SIG-M5 treated with dmso at 0.1 percent for 504 hours (cell line): ENCODE data around the gene IGSF10.
A peak's percentile ranks its signal among the peaks of the same experiment; 100 is the strongest.
"Not testable (repeated sequence)": the region's sequence is repeated elsewhere in the genome, so short reads cannot be mapped to it uniquely, and the experiment has no call there.

ENCODE experiments used
- DNase-seq: peaks from one replicate; lab custom pipeline; 2025; ENCODE audit not compliant: unreplicated experiment; lab: John Stamatoyannopoulos, UW

IGSF10 gene, protein sequence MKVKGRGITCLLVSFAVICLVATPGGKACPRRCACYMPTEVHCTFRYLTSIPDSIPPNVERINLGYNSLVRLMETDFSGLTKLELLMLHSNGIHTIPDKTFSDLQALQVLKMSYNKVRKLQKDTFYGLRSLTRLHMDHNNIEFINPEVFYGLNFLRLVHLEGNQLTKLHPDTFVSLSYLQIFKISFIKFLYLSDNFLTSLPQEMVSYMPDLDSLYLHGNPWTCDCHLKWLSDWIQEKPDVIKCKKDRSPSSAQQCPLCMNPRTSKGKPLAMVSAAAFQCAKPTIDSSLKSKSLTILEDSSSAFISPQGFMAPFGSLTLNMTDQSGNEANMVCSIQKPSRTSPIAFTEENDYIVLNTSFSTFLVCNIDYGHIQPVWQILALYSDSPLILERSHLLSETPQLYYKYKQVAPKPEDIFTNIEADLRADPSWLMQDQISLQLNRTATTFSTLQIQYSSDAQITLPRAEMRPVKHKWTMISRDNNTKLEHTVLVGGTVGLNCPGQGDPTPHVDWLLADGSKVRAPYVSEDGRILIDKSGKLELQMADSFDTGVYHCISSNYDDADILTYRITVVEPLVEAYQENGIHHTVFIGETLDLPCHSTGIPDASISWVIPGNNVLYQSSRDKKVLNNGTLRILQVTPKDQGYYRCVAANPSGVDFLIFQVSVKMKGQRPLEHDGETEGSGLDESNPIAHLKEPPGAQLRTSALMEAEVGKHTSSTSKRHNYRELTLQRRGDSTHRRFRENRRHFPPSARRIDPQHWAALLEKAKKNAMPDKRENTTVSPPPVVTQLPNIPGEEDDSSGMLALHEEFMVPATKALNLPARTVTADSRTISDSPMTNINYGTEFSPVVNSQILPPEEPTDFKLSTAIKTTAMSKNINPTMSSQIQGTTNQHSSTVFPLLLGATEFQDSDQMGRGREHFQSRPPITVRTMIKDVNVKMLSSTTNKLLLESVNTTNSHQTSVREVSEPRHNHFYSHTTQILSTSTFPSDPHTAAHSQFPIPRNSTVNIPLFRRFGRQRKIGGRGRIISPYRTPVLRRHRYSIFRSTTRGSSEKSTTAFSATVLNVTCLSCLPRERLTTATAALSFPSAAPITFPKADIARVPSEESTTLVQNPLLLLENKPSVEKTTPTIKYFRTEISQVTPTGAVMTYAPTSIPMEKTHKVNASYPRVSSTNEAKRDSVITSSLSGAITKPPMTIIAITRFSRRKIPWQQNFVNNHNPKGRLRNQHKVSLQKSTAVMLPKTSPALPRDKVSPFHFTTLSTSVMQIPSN (N-terminal part only)

DNA sequence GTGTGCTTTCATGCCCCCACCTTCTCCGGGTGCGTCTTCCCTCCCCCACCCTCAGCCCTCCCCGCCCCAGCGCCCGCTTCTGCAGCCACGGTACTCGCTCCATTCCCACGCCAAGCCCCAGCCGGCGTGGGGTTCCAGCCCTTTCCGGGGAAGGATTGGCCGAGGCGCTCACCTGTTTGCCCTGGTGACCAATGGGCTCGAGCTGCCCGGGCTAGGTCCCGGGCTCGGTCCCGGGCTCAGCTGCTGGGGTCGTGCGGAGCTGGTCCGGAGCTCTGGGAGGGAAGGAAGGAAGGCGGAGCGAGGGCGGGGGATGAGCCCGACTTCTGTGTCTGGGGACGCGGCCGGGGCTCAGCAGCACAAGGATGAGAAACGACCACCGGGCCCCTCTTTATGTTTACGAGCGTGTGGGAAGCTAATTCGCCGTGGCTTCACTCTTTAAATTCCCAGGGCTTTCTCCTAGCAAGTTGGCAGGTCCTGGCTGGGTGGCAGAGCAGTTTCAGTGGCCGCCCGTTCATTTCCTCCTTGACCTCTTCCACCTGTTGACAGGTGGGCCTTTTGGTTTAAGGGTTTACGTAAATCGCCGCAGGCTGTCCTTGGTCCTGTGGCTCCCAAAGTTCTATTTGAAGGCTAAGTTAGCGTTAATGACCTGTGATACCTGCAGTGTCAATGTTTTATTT is at the start of gene IGSF10:
Gene IGSF10 (minus strand): TSS at position 288 of the 677 bp plus-strand sequence. CDS start 2,352 bp downstream, outside the sequence.
- no peak for DNase-seq

DNA sequence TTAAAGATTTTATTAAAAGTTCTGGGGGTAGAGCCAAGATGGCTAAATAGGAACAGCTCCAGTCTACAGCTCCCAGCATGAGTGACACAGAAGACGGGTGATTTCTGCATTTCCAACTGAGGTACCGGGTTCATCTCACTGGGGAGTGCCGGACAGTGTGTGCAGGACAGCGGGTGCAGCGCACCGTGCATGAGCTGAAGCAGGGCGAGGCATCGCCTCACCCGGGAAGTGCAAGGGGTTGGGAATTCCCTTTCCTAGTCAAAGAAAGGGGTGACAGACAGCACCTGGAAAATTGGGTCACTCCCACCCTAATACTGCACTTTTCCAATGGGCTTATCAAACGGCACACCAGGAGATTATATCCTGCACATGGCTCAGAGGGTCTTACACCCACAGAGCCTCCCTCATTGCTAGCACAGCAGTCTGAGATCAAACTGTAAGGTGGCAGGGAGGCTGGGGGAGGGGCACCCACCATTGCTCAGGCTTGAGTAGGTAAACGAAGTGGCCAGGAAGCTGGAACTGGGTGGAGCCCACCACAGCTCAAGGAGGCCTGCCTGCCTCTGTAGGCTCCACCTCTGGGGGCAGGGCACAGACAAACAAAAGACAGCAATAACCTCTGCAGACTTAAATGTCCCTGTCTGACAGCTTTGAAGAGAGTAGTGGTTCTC is 48.7 kb upstream of the IGSF10 start:
- not testable (repeated sequence) for DNase-seq

- DNase-seq, result no peak
These were observed 43.7 kb upstream of the IGSF10 start for GRCh38 chr3:151504606-151505005.

DNA sequence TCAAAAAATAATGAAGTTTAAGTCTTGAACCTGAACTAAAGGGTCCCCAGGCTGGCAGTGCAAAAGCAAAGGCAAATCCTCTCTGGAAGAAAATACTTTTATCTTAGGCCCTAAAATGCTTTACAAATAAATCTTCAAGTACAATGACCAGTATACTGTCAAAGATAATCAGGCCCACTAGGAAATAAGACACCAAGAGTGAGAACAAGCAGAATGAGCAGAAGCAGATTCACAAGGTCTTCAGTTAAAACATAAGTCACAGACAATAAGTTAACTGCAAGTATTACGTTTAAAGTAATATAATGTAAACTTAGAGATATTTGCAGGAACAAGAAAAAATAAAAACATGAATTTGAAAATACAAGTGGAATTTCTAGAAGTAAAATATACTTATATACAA is 42.2 kb upstream of the IGSF10 start:
- no peak for DNase-seq

- no peak for DNase-seq
These were observed 41.2 kb upstream of the IGSF10 start for GRCh38 chr3:151501923-151502632.

- no peak for DNase-seq
These were observed 40.5 kb upstream of the IGSF10 start for GRCh38 chr3:151501171-151501922.

- DNase-seq, result no peak
These were observed 38.3 kb upstream of the IGSF10 start for GRCh38 chr3:151499168-151499567.

DNA sequence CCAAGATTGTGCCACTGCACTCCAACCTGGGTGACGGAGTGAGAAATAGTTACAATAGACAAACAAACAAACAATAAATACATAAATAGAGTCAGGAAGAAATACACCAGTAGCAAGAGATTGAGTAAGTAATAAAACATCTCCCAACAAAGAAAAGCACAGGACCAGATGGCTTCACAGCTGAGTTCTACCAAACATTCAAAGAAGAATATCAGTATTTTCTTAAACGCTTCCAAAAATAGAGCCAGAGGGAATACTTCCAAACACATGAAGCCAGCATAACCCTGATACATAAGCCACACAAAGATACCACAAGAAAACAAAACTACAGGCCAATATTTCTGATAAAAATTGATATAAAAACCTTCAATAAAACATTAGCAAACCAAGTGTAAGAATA is 30.7 kb upstream of the IGSF10 start:
- no peak for DNase-seq

GRCh38 chr3:151487833-151488232 is 27.0 kb upstream of the IGSF10 start:
- DNase-seq, result not testable (repeated sequence)

GRCh38 chr3:151483961-151484520 is 23.2 kb upstream of the IGSF10 start:
- no peak for DNase-seq

DNA sequence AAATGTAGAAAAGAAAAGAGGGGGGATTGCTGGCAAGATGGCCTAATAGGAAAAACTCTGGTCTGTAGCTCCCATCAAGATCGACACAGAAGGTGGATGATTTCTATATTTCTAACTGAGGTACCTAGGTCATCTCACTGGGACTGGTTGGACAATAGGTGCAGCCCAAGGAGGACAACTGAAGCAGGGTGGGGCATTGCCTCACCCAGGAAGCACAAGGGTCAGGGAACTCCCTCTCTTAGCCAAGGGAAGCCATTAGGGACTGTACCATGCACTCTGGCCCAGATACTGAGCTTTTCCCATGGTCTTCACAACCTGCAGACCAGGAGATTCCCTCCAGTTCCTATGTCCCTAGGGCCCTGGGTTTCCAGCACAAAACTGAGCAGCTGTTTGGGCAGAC is 22.6 kb upstream of the IGSF10 start:
- DNase-seq, result no peak

DNA sequence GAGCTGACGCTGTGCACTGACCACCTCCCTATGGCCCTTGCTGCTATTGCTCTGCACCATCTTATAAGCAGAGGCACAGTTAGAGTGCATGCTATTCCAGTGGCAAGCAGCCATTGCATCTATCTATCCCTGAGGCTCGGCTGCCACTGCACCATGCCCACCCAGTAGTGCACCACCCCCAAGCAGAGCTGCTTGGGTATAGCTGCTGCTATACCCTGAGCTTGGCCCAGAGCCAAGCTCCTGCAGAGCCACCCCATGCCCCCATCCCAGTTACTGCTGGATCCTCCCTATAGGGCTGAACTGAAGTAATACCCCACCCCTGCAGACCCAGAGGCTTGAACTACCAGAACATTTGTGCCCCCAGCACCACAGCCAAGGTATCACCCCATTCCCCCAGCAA is 19.6 kb upstream of the IGSF10 start:
- DNase-seq, result no peak

GRCh38 chr3:151479452-151479851 is 18.6 kb upstream of the IGSF10 start:
- DNase-seq, result no peak

DNA sequence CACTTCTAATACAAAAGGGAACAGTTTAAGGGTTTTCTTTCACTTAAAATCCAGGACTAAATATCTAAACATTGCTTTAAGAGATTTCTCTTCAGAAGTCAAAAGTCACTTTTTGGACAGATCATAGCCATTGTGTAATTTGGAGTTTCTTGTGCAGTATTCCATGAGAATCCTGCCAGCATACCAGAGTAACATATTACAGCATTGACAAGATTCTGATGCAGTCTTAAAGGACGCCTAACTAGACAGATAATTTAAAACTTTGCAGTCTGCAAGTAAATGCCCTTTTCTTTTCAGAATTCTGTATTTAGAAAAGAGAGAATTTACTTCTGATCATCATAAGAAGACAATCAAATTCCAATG is 17.5 kb upstream of the IGSF10 start:
- no peak for DNase-seq

DNA sequence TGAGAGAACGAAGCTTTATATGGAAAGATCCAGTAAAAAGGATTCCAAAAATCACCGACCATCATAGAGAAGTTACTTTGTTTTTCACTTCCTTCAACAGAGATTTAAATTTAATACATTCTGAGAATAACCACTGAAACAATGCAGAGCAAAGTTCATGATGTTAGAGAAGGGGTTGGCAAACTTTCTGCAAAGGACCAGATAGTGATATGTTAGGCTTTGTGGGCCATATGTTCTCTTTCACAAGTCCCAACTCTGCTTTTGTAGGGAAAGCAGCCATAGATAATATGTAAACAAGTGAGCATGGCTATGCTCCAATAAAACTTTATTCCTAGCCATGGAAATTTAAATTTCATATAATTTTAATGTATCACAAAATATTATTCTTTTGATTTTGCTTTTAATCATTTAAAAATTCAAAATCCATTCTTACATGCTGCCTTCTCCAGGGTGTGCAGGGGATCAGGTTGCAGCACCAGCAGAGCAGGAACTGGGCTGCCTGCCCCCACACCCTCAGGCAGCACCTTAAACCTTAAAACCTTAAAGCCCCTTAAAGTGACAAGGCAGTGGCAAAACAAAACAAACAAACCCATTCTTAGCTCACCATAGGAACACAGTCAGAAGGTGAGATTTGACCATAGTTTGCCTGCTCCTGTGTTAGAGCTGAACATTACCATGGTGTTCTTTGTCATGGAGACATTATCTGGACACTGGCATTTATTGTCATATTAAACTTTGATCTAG is 16.9 kb upstream of the IGSF10 start:
- DNase-seq, result no peak

DNA sequence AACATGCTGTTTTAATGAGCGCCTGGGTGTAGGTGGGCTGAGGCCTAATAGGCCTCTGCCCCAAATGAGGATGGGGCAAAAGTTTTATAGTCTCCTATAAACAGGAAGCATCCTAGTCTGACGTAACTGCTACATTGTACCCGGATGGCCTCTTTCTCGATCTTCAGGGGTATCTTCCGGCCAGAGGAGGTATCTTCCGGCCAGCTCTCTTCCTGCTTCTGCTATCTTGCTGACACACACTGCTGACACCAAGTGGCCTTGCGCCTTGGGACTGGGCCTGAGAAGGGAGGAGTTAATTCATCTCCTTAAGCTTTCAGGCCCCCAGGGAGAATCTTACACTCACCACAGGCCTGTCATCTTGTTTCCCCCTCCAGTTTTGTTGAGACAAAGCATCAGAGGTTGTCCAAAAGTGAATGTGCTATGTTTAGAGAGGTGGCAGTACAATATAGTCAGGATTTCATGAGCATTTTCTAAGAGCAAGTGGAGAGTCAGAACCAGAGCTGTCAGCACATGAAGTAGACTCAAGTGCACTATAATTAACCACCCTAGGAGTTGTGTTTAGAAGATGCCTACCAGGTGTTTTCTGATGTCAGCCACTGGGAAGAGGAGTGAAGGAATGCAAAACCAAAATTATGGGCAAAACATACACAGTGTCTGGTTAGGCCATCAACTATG is 15.6 kb upstream of the IGSF10 start:
- DNase-seq, result no peak

GRCh38 chr3:151468284-151468917 is 7.5 kb upstream of the IGSF10 start:
- DNase-seq, result peak; percentile 68
